Stimulated activated CD8-positive, alpha-beta memory T cell treated with anti-CD3 and anti-CD28 coated beads, Interleukin-15, amount 100 ng/mL, for 24 hours (primary cell): Measurements from ENCODE around the gene SYNDIG1.

Source experiments
- DNase-seq: peaks from one replicate; pipeline ENCODE4 v3.0.0-alpha.2; 2020; ENCODE audit warnings: low read depth

SYNDIG1 gene

GRCh38 chr20:24587384-24588046 is 118.1 kb downstream of the SYNDIG1 start:
- no peak for DNase-seq

GRCh38 chr20:24588047-24588635 is 118.7 kb downstream of the SYNDIG1 start:
- no peak for DNase-seq

- no peak for DNase-seq
Measured at GRCh38 chr20:24588725-24589340, 119.4 kb downstream of the SYNDIG1 start.

GRCh38 chr20:24589381-24589780 is 120.0 kb downstream of the SYNDIG1 start:
- DNase-seq = no peak

GRCh38 chr20:24589815-24590177 is 120.4 kb downstream of the SYNDIG1 start:
- DNase-seq = no peak

GRCh38 chr20:24590178-24590982 is 121.0 kb downstream of the SYNDIG1 start:
- no peak for DNase-seq

- no peak for DNase-seq
Measured at GRCh38 chr20:24597051-24597450, 127.6 kb downstream of the SYNDIG1 start.

- no peak for DNase-seq
Measured at GRCh38 chr20:24598346-24598745, 128.9 kb downstream of the SYNDIG1 start.

GRCh38 chr20:24598996-24599395 is 129.6 kb downstream of the SYNDIG1 start:
- no peak for DNase-seq

- no peak for DNase-seq
Measured at GRCh38 chr20:24600012-24600411, 130.6 kb downstream of the SYNDIG1 start.

GRCh38 chr20:24603454-24603853 is 134.0 kb downstream of the SYNDIG1 start:
- no peak for DNase-seq

- no peak for DNase-seq
Measured at GRCh38 chr20:24604966-24605665, 135.7 kb downstream of the SYNDIG1 start.

- no peak for DNase-seq
Measured at GRCh38 chr20:24605937-24606455, 136.6 kb downstream of the SYNDIG1 start.

GRCh38 chr20:24607402-24607801 is 138.0 kb downstream of the SYNDIG1 start:
- DNase-seq = no peak

GRCh38 chr20:24608926-24609667 is 139.7 kb downstream of the SYNDIG1 start:
- no peak for DNase-seq

GRCh38 chr20:24609757-24610156 is 140.3 kb downstream of the SYNDIG1 start:
- DNase-seq = no peak

- no peak for DNase-seq
Measured at GRCh38 chr20:24610341-24611115, 141.1 kb downstream of the SYNDIG1 start.

- no peak for DNase-seq
Measured at GRCh38 chr20:24611360-24612140, 142.1 kb downstream of the SYNDIG1 start.
